IMR-90 (cell line): ENCODE results near the gene DENND5A. TPM values are rescaled to one million over a fixed set of nuclear protein-coding genes. Genes with fewer than 3 reads are reported as not detected.

Source experiments
- ATAC-seq: fragments of 200-7000 bp; cut with Tn5 transposase; 2 replicates; pipeline ENCODE4 v1.9.1; 2020; ENCODE audit warnings: low read depth, mild to moderate bottlenecking, moderate library complexity
- BruUV-seq: library from RNA; stranded (reverse); fragments of 400-500 nt; replicated peaks from 2 replicates; lab custom pipeline; 2021; lab: Mats Ljungman, UMichigan
- CTCF ChIA-PET: fragments of 300-600 bp; formaldehyde crosslinking; extraction: SDS; loops from one replicate; lab custom pipeline; 2021; ENCODE audit warnings: antibody characterized with exemption; lab: Yijun Ruan, JAX
- POLR2A ChIA-PET: fragments of 300-600 bp; sonication (Branson Sonifier 250); formaldehyde crosslinking; loops from one replicate; lab custom pipeline; 2022; ENCODE audit warnings: antibody characterized with exemption; ENCODE audit not compliant: unreplicated experiment; lab: Charles Lee
- DNase-seq: peaks from one replicate; pipeline ENCODE4 v3.0.0; 2013
- H2AFZ ChIP-seq: replicated peaks from 2 replicates; pipeline ENCODE3; 2013; ENCODE audit warnings: low read length, mild to moderate bottlenecking; ENCODE audit not compliant: poor library complexity
- H2AK5ac ChIP-seq: 2 replicates; pipeline ENCODE4 v1.6.1; 2013; ENCODE audit warnings: low read depth, low read length, inconsistent platforms
- H2AK9ac ChIP-seq: replicated peaks from 2 replicates; pipeline ENCODE3; 2013; ENCODE audit warnings: mild to moderate bottlenecking, low read depth, low read length, moderate library complexity; ENCODE audit not compliant: poor library complexity
- H2BK120ac ChIP-seq: 2 replicates; pipeline ENCODE4 v1.6.1; 2013; ENCODE audit warnings: low read depth, low read length, inconsistent platforms
- H2BK15ac ChIP-seq: 3 replicates; pipeline ENCODE4 v1.6.1; 2013; ENCODE audit warnings: low read depth, low read length, inconsistent platforms
- H2BK20ac ChIP-seq: 2 replicates; pipeline ENCODE4 v1.6.1; 2013; ENCODE audit warnings: low read depth, mild to moderate bottlenecking, inconsistent platforms, low read length, moderate library complexity
- H2BK5ac ChIP-seq: 2 replicates; pipeline ENCODE4 v1.6.1; 2013; ENCODE audit warnings: mild to moderate bottlenecking, low read depth, low read length, inconsistent platforms; ENCODE audit not compliant: poor library complexity, severe bottlenecking
- H3K14ac ChIP-seq: replicated peaks from 2 replicates; pipeline ENCODE4 v1.6.1; 2013; ENCODE audit warnings: low read depth, low read length, inconsistent platforms
- H3K18ac ChIP-seq: 2 replicates; pipeline ENCODE4 v1.6.1; 2013; ENCODE audit warnings: low read depth, low read length, control low read depth
- H3K23ac ChIP-seq: 2 replicates; pipeline ENCODE4 v1.6.1; 2013; ENCODE audit warnings: low read depth, low read length, inconsistent platforms
- H3K27ac ChIP-seq: 2 replicates; pipeline ENCODE4 v1.5.1; 2013; ENCODE audit warnings: mild to moderate bottlenecking, control low read depth, low read length; ENCODE audit not compliant: insufficient read depth
- H3K27me3 ChIP-seq: 2 replicates; pipeline ENCODE4 v1.6.1; 2013; ENCODE audit warnings: low read length; ENCODE audit not compliant: control insufficient read depth, insufficient read depth
- H3K36me3 ChIP-seq: 2 replicates; pipeline ENCODE4 v1.6.1; 2013; ENCODE audit warnings: low read length, mixed read lengths; ENCODE audit not compliant: control insufficient read depth, insufficient read depth
- H3K4ac ChIP-seq: 2 replicates; pipeline ENCODE4 v1.6.1; 2013; ENCODE audit warnings: low read depth, low read length, inconsistent platforms
- H3K4me1 ChIP-seq: 2 replicates; pipeline ENCODE4 v1.6.1; 2013; ENCODE audit warnings: low read length, mixed read lengths; ENCODE audit not compliant: control insufficient read depth, insufficient read depth
- H3K4me2 ChIP-seq: 2 replicates; pipeline ENCODE4 v1.6.1; 2013; ENCODE audit warnings: low read depth, mild to moderate bottlenecking, control low read depth, low read length, moderate library complexity
- H3K4me3 ChIP-seq: 2 replicates; pipeline ENCODE4 v1.5.1; 2013; ENCODE audit warnings: low read depth, mild to moderate bottlenecking, control low read depth, low read length, moderate library complexity; ENCODE audit not compliant: insufficient read depth
- H3K56ac ChIP-seq: 2 replicates; pipeline ENCODE4 v1.6.1; 2013; ENCODE audit warnings: low read length, inconsistent platforms; ENCODE audit not compliant: insufficient read depth; ENCODE audit errors: extremely low read depth
- H3K79me1 ChIP-seq, 2 experiments: 2 replicates each; pipeline ENCODE4 v1.6.1; 2013; ENCODE audit warnings: low read length in 2 of 2, inconsistent platforms in 1 of 2, low read depth in 1 of 2
- H3K9ac ChIP-seq: 2 replicates; pipeline ENCODE4 v1.6.1; 2013; ENCODE audit warnings: low read depth, low read length, control low read depth
- H3K9me1 ChIP-seq: 2 replicates; pipeline ENCODE4 v1.6.1; 2013; ENCODE audit warnings: low read length, inconsistent platforms; ENCODE audit not compliant: insufficient read depth
- H3K9me3 ChIP-seq: 2 replicates; pipeline ENCODE4 v1.6.1; 2013; ENCODE audit warnings: low read length; ENCODE audit not compliant: control insufficient read depth, insufficient read depth
- H4K20me1 ChIP-seq: 2 replicates; pipeline ENCODE4 v1.6.1; 2013; ENCODE audit warnings: low read length, inconsistent platforms; ENCODE audit not compliant: insufficient read depth
- H4K5ac ChIP-seq: 2 replicates; pipeline ENCODE4 v1.6.1; 2013; ENCODE audit warnings: mild to moderate bottlenecking, low read depth, low read length, control low read depth
- H4K8ac ChIP-seq, 2 experiments: 2 replicates each; pipeline ENCODE4 v1.6.1; 2013; ENCODE audit warnings: low read depth in 2 of 2, low read length in 2 of 2, control low read depth in 1 of 2, inconsistent platforms in 1 of 2
- H4K91ac ChIP-seq: 2 replicates; pipeline ENCODE4 v1.6.1; 2013; ENCODE audit warnings: low read depth, low read length, inconsistent platforms; ENCODE audit not compliant: insufficient read depth
- BHLHE40 ChIP-seq: fragments of 150-350 bp; IDR thresholded peaks from 2 replicates; pipeline ENCODE4 v1.6.1; 2016; ENCODE audit warnings: mild to moderate bottlenecking, low read depth, low read length
- CEBPB ChIP-seq: IDR thresholded peaks from 2 replicates; pipeline ENCODE4 v1.6.1; 2012; ENCODE audit warnings: low read depth, low read length, improper control_type of control experiment
- CHD1 ChIP-seq: IDR thresholded peaks from 2 replicates; pipeline ENCODE4 v1.6.1; 2012; ENCODE audit warnings: low read depth, low read length, improper control_type of control experiment
- CTCF ChIP-seq: conservative IDR thresholded peaks from 2 replicates; pipeline ENCODE4 v1.5.1; 2012; ENCODE audit warnings: mild to moderate bottlenecking, low read depth, low read length, improper control_type of control experiment
- ELK1 ChIP-seq: fragments of 150-350 bp; IDR thresholded peaks from 2 replicates; pipeline ENCODE4 v1.6.1; 2016; ENCODE audit warnings: low read depth, mild to moderate bottlenecking, low read length, moderate library complexity, borderline replicate concordance
- FOS ChIP-seq: fragments of 150-350 bp; IDR thresholded peaks from 2 replicates; pipeline ENCODE4 v1.6.1; 2016; ENCODE audit warnings: low read depth, low read length
- MAFK ChIP-seq: IDR thresholded peaks from 2 replicates; pipeline ENCODE4 v1.6.1; 2012; ENCODE audit warnings: low read depth, low read length, improper control_type of control experiment
- MAZ ChIP-seq: IDR thresholded peaks from 2 replicates; pipeline ENCODE4 v1.6.1; 2012; ENCODE audit warnings: low read depth, mild to moderate bottlenecking, low read length, improper control_type of control experiment, moderate library complexity, borderline replicate concordance
- MXI1 ChIP-seq: IDR thresholded peaks from 2 replicates; pipeline ENCODE4 v1.6.1; 2012; ENCODE audit warnings: low read depth, mild to moderate bottlenecking, low read length, moderate library complexity, borderline replicate concordance
- NFE2L2 ChIP-seq: fragments of 150-350 bp; IDR thresholded peaks from 2 replicates; pipeline ENCODE4 v1.6.1; 2016; ENCODE audit warnings: low read depth, mild to moderate bottlenecking, low read length
- POLR2A ChIP-seq: IDR thresholded peaks from 2 replicates; pipeline ENCODE4 v1.6.1; 2012; ENCODE audit warnings: mild to moderate bottlenecking, low read depth, low read length
- RAD21 ChIP-seq: IDR thresholded peaks from 2 replicates; pipeline ENCODE4 v1.6.1; 2012; ENCODE audit warnings: low read length, improper control_type of control experiment
- RCOR1 ChIP-seq: IDR thresholded peaks from 2 replicates; pipeline ENCODE4 v1.6.1; 2012; ENCODE audit warnings: mild to moderate bottlenecking, low read length, improper control_type of control experiment; ENCODE audit not compliant: insufficient replicate concordance
- RFX5 ChIP-seq: IDR thresholded peaks from 2 replicates; pipeline ENCODE4 v1.8.0; 2012; ENCODE audit warnings: low read depth, mild to moderate bottlenecking, low read length, moderate library complexity
- SMC3 ChIP-seq: fragments of 150-350 bp; IDR thresholded peaks from 2 replicates; pipeline ENCODE4 v1.6.1; 2016; ENCODE audit warnings: low read depth, mild to moderate bottlenecking, antibody characterized with exemption, low read length, moderate library complexity
- USF2 ChIP-seq: fragments of 150-350 bp; IDR thresholded peaks from 2 replicates; pipeline ENCODE4 v1.6.1; 2017; ENCODE audit warnings: mild to moderate bottlenecking, antibody characterized with exemption, low read length, low read depth
- WGBS, 2 experiments: methylation state at CpG; one replicate each; pipeline versions ENCODE4 v1.1.5 to v1.1.7; 2013; ENCODE audit warnings: missing lambda C conversion rate in 2 of 2; ENCODE audit not compliant: insufficient read length in 1 of 2; ENCODE audit errors: extremely low coverage in 2 of 2; 5-methylcytosine and 5-hydroxymethylcytosine counted together
- dilution Hi-C: fragments of 300-500 bp; cut with HindIII; formaldehyde crosslinking; loops from one replicate; pipeline ENCODE4 v1.14.3; 2018; ENCODE audit warnings: low sequenced_read_pairs; ENCODE audit not compliant: unreplicated experiment
- in situ Hi-C: fragments of 300-500 bp; cut with MboI; formaldehyde crosslinking; loops from 3 replicates; pipeline ENCODE4 v1.14.3; 2019; ENCODE audit warnings: low sequenced_read_pairs, inconsistent platforms, mixed read lengths
- intact Hi-C: fragments of 100-400 bp; cut with micrococcal nuclease; formaldehyde crosslinking; loops from 2 replicates; pipeline ENCODE4 v1.10.0; 2022
- polyA plus RNA-seq, 3 experiments: library from polyadenylated mRNA; depleted of rRNA; stranded (reverse); fragments of >200 nt; gene quantifications; 2 replicates each; pipeline ENCODE4 v1.2.3, GENCODE V29; 2012; ENCODE audit warnings: low replicate concordance in 1 of 3
- total RNA-seq: library from RNA; depleted of rRNA; stranded (reverse); fragments of >200 nt; gene quantifications from 2 replicates; pipeline ENCODE4 v1.2.3, GENCODE V29; 2012

The DENND5A gene
- total and polyA plus RNA-seq, 2 of the 4 experiments (the other 2 are of a cell fraction): 179 to 192 TPM

GRCh38 chr11:9310485-9311090 lies 45.4 kb upstream of the DENND5A start:
- Histone ChIP-seq H3K36me3 (no peaks in the 10 kb centered on the region; the same call in 1 of the 2 replicates), H3K56ac (no peak overlapping the region), H2BK20ac (no peak overlapping the region), H3K4me1 (peaks cover 4% of the 10 kb centered on the region), H3K4ac (no peak overlapping the region), H4K8ac (no peak overlapping the region), H3K27me3 (no peaks in the 10 kb centered on the region), H2AK9ac (no peak overlapping the region), H2BK5ac (no peak overlapping the region), H3K9ac (no peak overlapping the region), H2BK15ac (no peak overlapping the region), H4K91ac (no peak overlapping the region), H4K20me1 (peaks cover 30% of the 10 kb centered on the region; the same call in 1 of the 2 replicates), H2AFZ (no peak overlapping the region), H2BK120ac (no peak overlapping the region), H3K4me3 (no peak overlapping the region), H3K9me3 (no peaks in the 10 kb centered on the region), H3K18ac (no peak overlapping the region), H3K23ac (no peak overlapping the region), H3K79me1 (peaks cover 27 to 62% of the 10 kb centered on the region in 2 experiments; a peak in 3 of 4 replicates), H2AK5ac (no peak overlapping the region), H4K5ac (no peak overlapping the region), H3K9me1 (peaks cover 13% of the 10 kb centered on the region), H3K27ac (no peak overlapping the region), H3K4me2 (no peak overlapping the region), H3K14ac (no peak overlapping the region)
- in situ Hi-C loops (no loop called here), intact Hi-C loops (loop anchor here (5.0 kb wide), 1 partner anchor 77 kb away; no protein-coding TSS in a partner anchor), dilution Hi-C loops (no loop called here)
- no TSS peak for BruUV-seq
- ChIA-PET CTCF (no interaction called here), POLR2A (interaction anchor here (0.6 kb wide), 1 partner anchor 12 kb away, joined by 8 read pairs; no protein-coding TSS in a partner anchor)
- TF ChIP-seq MXI1 (no peak), NFE2L2 (no peak), FOS (no peak), CHD1 (no peak), MAFK (no peak), CEBPB (no peak), ELK1 (no peak), USF2 (no peak), SMC3 (no peak), CTCF (no peak), RAD21 (no peak), BHLHE40 (no peak), MAZ (no peak), RCOR1 (no peak), RFX5 (no peak), POLR2A (no peak)
- no peak for ATAC-seq
- no CpG with 5 or more reads among the region's 3 CpGs for WGBS, 2 experiments
- no peak for DNase-seq
